Hepatocyte (in vitro differentiated cells): ENCODE measurements around the gene CIP2A. TPM values are rescaled to one million over a fixed set of nuclear protein-coding genes. Genes with fewer than 3 reads are reported as not detected.
A peak's percentile ranks its signal among the peaks of the same experiment; 100 is the strongest.

Experiments
- DNase-seq: peaks from one replicate; pipeline ENCODE4 v3.0.0-alpha.2; 2016; ENCODE audit warnings: low spot score
- H2AFZ ChIP-seq: fragments of 200-600 bp; sonication (generic); 2 replicates; pipeline ENCODE4 v1.6.0; 2016; ENCODE audit warnings: antibody characterized with exemption, mild to moderate bottlenecking
- H3K27ac ChIP-seq: fragments of 200-600 bp; sonication (generic); 2 replicates; pipeline ENCODE4 v1.5.1; 2016; ENCODE audit warnings: mild to moderate bottlenecking
- H3K27me3 ChIP-seq: fragments of 200-600 bp; sonication (generic); 2 replicates; pipeline ENCODE4 v1.6.1; 2016
- H3K36me3 ChIP-seq: fragments of 200-600 bp; sonication (generic); replicated peaks from 2 replicates; pipeline ENCODE4 v1.5.1; 2016; ENCODE audit warnings: low read depth; ENCODE audit not compliant: insufficient read depth
- H3K4me1 ChIP-seq: fragments of 200-600 bp; sonication (generic); 2 replicates; pipeline ENCODE4 v1.5.1; 2016; ENCODE audit warnings: mild to moderate bottlenecking, moderate library complexity; ENCODE audit not compliant: insufficient read depth
- H3K4me2 ChIP-seq: fragments of 200-600 bp; sonication (generic); 2 replicates; pipeline ENCODE4 v1.6.0; 2016
- H3K4me3 ChIP-seq: fragments of 200-600 bp; sonication (generic); 2 replicates; pipeline ENCODE4 v1.5.1; 2016; ENCODE audit warnings: mild to moderate bottlenecking
- H3K79me2 ChIP-seq: fragments of 200-600 bp; sonication (generic); 2 replicates; pipeline ENCODE4 v1.6.0; 2017; ENCODE audit warnings: mild to moderate bottlenecking
- H3K9me2 ChIP-seq: fragments of 200-600 bp; sonication (generic); replicated peaks from 2 replicates; pipeline ENCODE4 v1.6.0; 2017; ENCODE audit warnings: mild to moderate bottlenecking; ENCODE audit not compliant: insufficient read depth
- H3K9me3 ChIP-seq: fragments of 200-600 bp; sonication (generic); 2 replicates; pipeline ENCODE4 v1.5.1; 2016; ENCODE audit warnings: low read depth, mild to moderate bottlenecking
- H4K20me1 ChIP-seq: fragments of 200-600 bp; sonication (generic); 2 replicates; pipeline ENCODE4 v1.6.0; 2016; ENCODE audit warnings: mild to moderate bottlenecking; ENCODE audit not compliant: insufficient read depth, poor library complexity, severe bottlenecking
- CTCF ChIP-seq: fragments of 200-600 bp; sonication (generic); IDR thresholded peaks from 2 replicates; pipeline ENCODE4 v1.5.1; 2016; ENCODE audit warnings: antibody characterized with exemption, mild to moderate bottlenecking; ENCODE audit not compliant: poor library complexity
- EZH2 ChIP-seq: fragments of 200-600 bp; sonication (generic); IDR thresholded peaks from 2 replicates; pipeline ENCODE4 v1.6.1; 2016; ENCODE audit warnings: antibody characterized with exemption, mild to moderate bottlenecking, borderline replicate concordance
- EZH2phosphoT487 ChIP-seq: fragments of 200-600 bp; sonication (generic); IDR thresholded peaks from one replicate; pipeline ENCODE4 v1.6.1; 2018; ENCODE audit warnings: antibody characterized with exemption, mild to moderate bottlenecking, low read depth, moderate library complexity; ENCODE audit not compliant: unreplicated experiment, severe bottlenecking
- WGBS: methylation state at CpG from one replicate; pipeline ENCODE4 v1.1.6; 2016; ENCODE audit warnings: low lambda C conversion rate; ENCODE audit errors: missing lambda C conversion rate; 5-methylcytosine and 5-hydroxymethylcytosine counted together
- polyA plus RNA-seq: library from polyadenylated mRNA; unstranded; fragments of >200 nt; fragmentation: Nextera tagmentation; extraction: Ambion mirVana; gene quantifications from 2 replicates; pipeline ENCODE4 v1.2.1, GENCODE V29; 2016
- total RNA-seq: library from RNA; depleted of rRNA; stranded (reverse); fragments of >200 nt; gene quantifications from 2 replicates; pipeline ENCODE4 v1.2.3, GENCODE V29; 2014

CIP2A gene
- total and polyA plus RNA-seq, 2 experiments from 2014 or later = 3.7 to 9.8 TPM

DNA sequence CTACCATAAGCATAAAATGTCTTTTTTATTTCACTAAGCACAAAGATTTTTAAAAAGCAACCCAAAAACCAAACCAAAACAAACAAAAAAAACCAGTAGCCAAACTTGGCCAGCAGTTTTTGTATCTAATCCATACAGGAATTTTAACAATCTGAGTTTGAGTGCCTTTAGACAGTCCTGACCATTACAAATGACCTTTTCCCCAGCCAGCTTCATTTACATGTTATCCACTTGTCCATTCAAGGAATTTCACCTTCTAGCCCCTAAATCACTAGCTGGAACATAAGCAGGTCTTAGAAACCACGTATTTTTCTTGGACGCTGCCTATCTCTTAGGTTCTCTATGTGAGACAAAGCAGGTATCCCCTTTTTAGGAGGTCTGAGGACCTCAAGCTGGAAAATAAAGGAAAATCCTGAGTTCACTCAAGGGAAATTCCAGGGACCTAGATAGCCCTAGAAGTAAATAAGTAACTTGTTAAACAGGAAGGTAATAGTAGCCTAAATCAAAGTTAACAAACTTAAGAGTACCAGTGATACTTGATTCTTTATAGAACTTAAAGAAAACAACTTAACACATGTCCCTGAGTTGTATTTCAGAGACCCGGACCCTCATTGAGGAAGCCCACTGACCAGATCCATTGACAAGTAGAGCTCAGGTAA, 34.2 kb downstream of the CIP2A start:
- no peak for DNase-seq
- no peaks in the 10 kb centered on the region for H3K27me3 ChIP-seq
- H3K9me3 ChIP-seq = no peaks in the 10 kb centered on the region
- H3K79me2 ChIP-seq = no peaks in the 10 kb centered on the region
- no peaks in the 10 kb centered on the region for H4K20me1 ChIP-seq
- H3K4me2 ChIP-seq = peak overlapping the region; percentile 53
- no peak overlapping the region for H3K4me3 ChIP-seq
- peaks cover 7% of the 10 kb centered on the region for H3K4me1 ChIP-seq
- peak overlapping the region; percentile 11 for H2AFZ ChIP-seq
- peak overlapping the region; percentile 52 for H3K27ac ChIP-seq
- WGBS = 46% methylated on average over 3 of the region's 3 CpGs
- TF ChIP-seq EZH2phosphoT487 (no peak), EZH2 (no peak), CTCF (no peak)
- no peaks in the 10 kb centered on the region for H3K36me3 ChIP-seq
- no peaks in the 10 kb centered on the region for H3K9me2 ChIP-seq

GRCh38 chr3:108554229-108554628, 35.0 kb downstream of the CIP2A start:
- Histone ChIP-seq H3K27me3 (no peaks in the 10 kb centered on the region), H3K4me1 (peaks cover 7% of the 10 kb centered on the region), H3K4me2 (no peak overlapping the region), H3K4me3 (no peak overlapping the region), H3K27ac (no peak overlapping the region), H3K36me3 (no peaks in the 10 kb centered on the region), H3K9me2 (no peaks in the 10 kb centered on the region), H4K20me1 (no peaks in the 10 kb centered on the region), H2AFZ (no peak overlapping the region), H3K9me3 (no peaks in the 10 kb centered on the region), H3K79me2 (no peaks in the 10 kb centered on the region)
- TF ChIP-seq EZH2phosphoT487 (no peak), CTCF (no peak), EZH2 (no peak)
- no peak for DNase-seq

DNA sequence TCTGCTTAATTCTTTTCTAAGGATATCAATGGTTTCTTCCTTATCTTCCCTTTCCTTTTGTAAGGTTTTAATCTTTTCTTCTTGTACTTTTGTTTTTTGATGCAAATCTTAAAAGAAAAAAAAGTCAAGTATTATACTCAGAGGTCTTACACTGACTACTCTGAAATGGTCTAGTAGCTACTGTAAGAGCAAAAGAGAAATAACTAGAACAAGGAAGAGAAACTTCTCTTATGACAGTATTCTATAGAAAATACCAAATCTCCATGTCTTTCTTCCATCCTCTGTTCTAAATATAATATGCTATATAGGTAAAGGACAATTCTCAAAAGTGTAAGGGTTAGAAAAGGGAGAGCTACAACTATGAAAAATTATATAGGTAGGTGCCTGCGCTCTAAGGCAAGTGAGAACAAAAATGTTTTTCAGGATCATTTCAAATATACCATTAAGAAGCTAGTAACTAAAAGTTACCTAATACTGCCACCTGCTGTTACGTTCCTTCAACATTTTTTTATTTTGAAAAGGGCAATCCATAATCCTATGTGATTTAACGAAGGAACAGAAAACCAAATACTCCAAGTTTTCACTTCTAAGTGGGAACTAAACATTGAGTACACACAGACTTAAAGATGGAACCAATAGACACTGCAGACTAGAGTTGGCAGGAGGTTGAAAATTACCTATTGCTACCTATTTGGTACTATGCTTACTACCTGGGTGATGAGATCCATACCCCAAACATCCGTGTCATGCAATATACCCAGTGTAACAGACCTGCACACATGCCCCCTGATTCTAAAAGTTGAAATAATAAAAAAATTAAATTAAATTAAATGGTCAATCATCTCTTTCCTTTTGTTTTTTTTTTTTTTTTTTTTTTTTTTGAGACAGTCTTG, 36.7 kb downstream of the CIP2A start:
- no peaks in the 10 kb centered on the region for H3K79me2 ChIP-seq
- no peak overlapping the region for H3K27ac ChIP-seq
- H3K4me3 ChIP-seq = no peak overlapping the region
- H4K20me1 ChIP-seq = no peaks in the 10 kb centered on the region
- no peaks in the 10 kb centered on the region for H3K9me3 ChIP-seq
- H3K4me1 ChIP-seq = peaks cover 7% of the 10 kb centered on the region
- H2AFZ ChIP-seq = no peak overlapping the region
- WGBS = 71% methylated on average over 4 of the region's 4 CpGs
- H3K27me3 ChIP-seq = no peaks in the 10 kb centered on the region
- TF ChIP-seq EZH2 (no peak), CTCF (peak; percentile 69), EZH2phosphoT487 (no peak)
- H3K4me2 ChIP-seq = no peak overlapping the region
- peak; percentile 64 for DNase-seq
- no peaks in the 10 kb centered on the region for H3K36me3 ChIP-seq
- no peaks in the 10 kb centered on the region for H3K9me2 ChIP-seq
